Activated CD4-positive, CD25-positive, alpha-beta regulatory T cell treated with anti-CD3 and anti-CD28 coated beads, Interleukin-2, amount 50 U/mL, for 24 hours (primary cell): ENCODE measurements around the gene AMH.
"Not testable (repeated sequence)": the region's sequence is repeated elsewhere in the genome, so short reads cannot be mapped to it uniquely, and the experiment has no call there.

Source experiments
- ATAC-seq, 2 donors: fragments of 150-1000 bp; cut with Tn5 transposase; one replicate each; pipeline ENCODE4 v1.10.0; 2021; ENCODE audit warnings: mild to moderate bottlenecking in 1 of 2, moderate library complexity in 1 of 2

AMH gene

GRCh38 chr19:2249010-2249866 lies at the start of gene AMH:
TSS of gene AMH (plus strand) at chr19:2249323. CDS start at chr19:2249333, 10 bp downstream.
- ATAC-seq = no peak

GRCh38 chr19:2199861-2200623 lies 49.1 kb upstream of the AMH start:
- ATAC-seq = no peak

- ATAC-seq = not testable (repeated sequence)
Measured at GRCh38 chr19:2200624-2201294, 48.4 kb upstream of the AMH start.

- ATAC-seq = no peak
Measured at GRCh38 chr19:2201473-2202148, 47.5 kb upstream of the AMH start.

GRCh38 chr19:2202366-2202765 lies 46.8 kb upstream of the AMH start:
- no peak for ATAC-seq

- no peak for ATAC-seq
Measured at GRCh38 chr19:2207008-2207407, 42.1 kb upstream of the AMH start.

- ATAC-seq = no peak
Measured at GRCh38 chr19:2207991-2208860, 40.9 kb upstream of the AMH start.

- no peak for ATAC-seq
Measured at GRCh38 chr19:2208975-2209374, 40.1 kb upstream of the AMH start.

GRCh38 chr19:2209408-2209807 lies 39.7 kb upstream of the AMH start:
- ATAC-seq = no peak

- no peak for ATAC-seq
Measured at GRCh38 chr19:2210206-2210605, 38.9 kb upstream of the AMH start.

GRCh38 chr19:2210987-2211740 lies 38.0 kb upstream of the AMH start:
- no peak for ATAC-seq

- no peak for ATAC-seq
Measured at GRCh38 chr19:2212861-2213711, 36.0 kb upstream of the AMH start.

- no peak for ATAC-seq
Measured at GRCh38 chr19:2213799-2214198, 35.3 kb upstream of the AMH start.

GRCh38 chr19:2214251-2214650 lies 34.9 kb upstream of the AMH start:
- ATAC-seq = no peak

- no peak for ATAC-seq
Measured at GRCh38 chr19:2215281-2215751, 33.8 kb upstream of the AMH start.

- ATAC-seq = no peak
Measured at GRCh38 chr19:2216361-2217225, 32.5 kb upstream of the AMH start.

- ATAC-seq = no peak
Measured at GRCh38 chr19:2217591-2217990, 31.5 kb upstream of the AMH start.

GRCh38 chr19:2219726-2220125 lies 29.4 kb upstream of the AMH start:
- no peak for ATAC-seq
